OCI-LY1 (cell line): ENCODE data around the gene INHBC.
"Not testable (repeated sequence)": the region's sequence is repeated elsewhere in the genome, so short reads cannot be mapped to it uniquely, and the experiment has no call there.

Experiments used
- H2AFZ ChIP-seq: fragments of 200-600 bp; sonication (generic), shearing (Covaris generic); 2 replicates; pipeline ENCODE4 v1.6.0; 2014; ENCODE audit warnings: antibody characterized with exemption, mild to moderate bottlenecking, low read length
- H3F3A ChIP-seq: fragments of 200-600 bp; sonication (generic), shearing (Covaris generic); 2 replicates; pipeline ENCODE4 v1.6.0; 2014; ENCODE audit warnings: mild to moderate bottlenecking, antibody characterized with exemption, low read length, moderate library complexity; ENCODE audit not compliant: insufficient read depth
- H3K27ac ChIP-seq: fragments of 200-600 bp; sonication (generic); 2 replicates; pipeline ENCODE4 v1.5.1; 2014; ENCODE audit warnings: low read length, mixed run types, mild to moderate bottlenecking, low read depth; ENCODE audit not compliant: poor library complexity, severe bottlenecking
- H3K27me3 ChIP-seq: fragments of 200-600 bp; sonication (generic); 2 replicates; pipeline ENCODE4 v1.6.0; 2014; ENCODE audit warnings: antibody characterized with exemption, mild to moderate bottlenecking, low read length, moderate library complexity; ENCODE audit not compliant: insufficient read depth
- H3K36me3 ChIP-seq: fragments of 200-600 bp; sonication (generic); 2 replicates; pipeline ENCODE4 v1.6.1; 2014; ENCODE audit warnings: mild to moderate bottlenecking, antibody characterized with exemption, low read length, moderate library complexity, mixed read lengths; ENCODE audit not compliant: insufficient read depth
- H3K4me1 ChIP-seq: fragments of 200-600 bp; sonication (generic); 2 replicates; pipeline ENCODE4 v1.5.1; 2014; ENCODE audit warnings: mild to moderate bottlenecking, low read length, moderate library complexity; ENCODE audit not compliant: insufficient read depth, severe bottlenecking
- H3K4me2 ChIP-seq: fragments of 200-600 bp; sonication (generic), shearing (Covaris generic); 2 replicates; pipeline ENCODE4 v1.6.1; 2014; ENCODE audit warnings: low read length
- H3K4me3 ChIP-seq: fragments of 200-600 bp; sonication (generic); 2 replicates; pipeline ENCODE4 v1.5.1; 2014; ENCODE audit warnings: low read length, low read depth, mild to moderate bottlenecking, mixed read lengths; ENCODE audit not compliant: poor library complexity, severe bottlenecking
- H3K79me2 ChIP-seq: fragments of 200-600 bp; shearing (Covaris generic); 2 replicates; pipeline ENCODE4 v1.6.1; 2016; ENCODE audit warnings: mixed run types, low read length, mixed read lengths; ENCODE audit not compliant: insufficient read depth
- H3K9ac ChIP-seq: fragments of 200-600 bp; sonication (generic), shearing (Covaris generic); 2 replicates; pipeline ENCODE4 v1.6.1; 2014; ENCODE audit warnings: mild to moderate bottlenecking, low read length, mixed read lengths
- H3K9me2 ChIP-seq: fragments of 200-600 bp; sonication (generic), shearing (Covaris generic); 2 replicates; pipeline ENCODE4 v1.6.1; 2014; ENCODE audit warnings: low read depth, mild to moderate bottlenecking, low read length, mixed read lengths
- H3K9me3 ChIP-seq: fragments of 200-600 bp; shearing (Covaris generic); 2 replicates; pipeline ENCODE4 v1.6.1; 2014; ENCODE audit warnings: low read length, mixed read lengths
- H4K20me1 ChIP-seq: fragments of 200-600 bp; sonication (generic), shearing (Covaris generic); 2 replicates; pipeline ENCODE4 v1.6.0; 2016; ENCODE audit warnings: mild to moderate bottlenecking, low read length; ENCODE audit not compliant: insufficient read depth
- CTCF ChIP-seq: fragments of 200-600 bp; sonication (generic), shearing (Covaris generic); IDR thresholded peaks from 2 replicates; pipeline ENCODE4 v1.5.1; 2017; ENCODE audit warnings: mild to moderate bottlenecking, antibody characterized with exemption, low read length, moderate library complexity, mixed read lengths
- EZH2 ChIP-seq: fragments of 200-600 bp; sonication (generic), shearing (Covaris generic); IDR thresholded peaks from 2 replicates; pipeline ENCODE4 v1.8.0; 2017; ENCODE audit warnings: borderline replicate concordance, mixed run types, mild to moderate bottlenecking, antibody characterized with exemption, low read length, moderate library complexity, mixed read lengths

The INHBC gene

GRCh38 chr12:57489157-57489641, 54.6 kb downstream of the INHBC start:
- H3K27ac ChIP-seq, result no peak overlapping the region
- H3K4me1 ChIP-seq, result peaks cover 17% of the 10 kb centered on the region
- H4K20me1 ChIP-seq, result no peaks in the 10 kb centered on the region
- H3K9me2 ChIP-seq, result no peaks in the 10 kb centered on the region
- peak overlapping the region; percentile 92 for H3K4me2 ChIP-seq
- peaks cover 16% of the 10 kb centered on the region for H3K79me2 ChIP-seq
- no peak for TF ChIP-seq CTCF
- no peak for TF ChIP-seq EZH2
- no peak overlapping the region for H2AFZ ChIP-seq
- H3F3A ChIP-seq, result no peaks in the 10 kb centered on the region
- peak overlapping the region; percentile 97 for H3K4me3 ChIP-seq
- no peaks in the 10 kb centered on the region for H3K9me3 ChIP-seq
- H3K9ac ChIP-seq, result peak overlapping the region; percentile 98
- no peaks in the 10 kb centered on the region for H3K27me3 ChIP-seq
- peaks cover 46% of the 10 kb centered on the region for H3K36me3 ChIP-seq

- Histone ChIP-seq H3K4me1 (peaks cover 17% of the 10 kb centered on the region), H3F3A (no peaks in the 10 kb centered on the region), H3K9me3 (no peaks in the 10 kb centered on the region), H3K9me2 (no peaks in the 10 kb centered on the region), H4K20me1 (no peaks in the 10 kb centered on the region), H3K79me2 (peaks cover 16% of the 10 kb centered on the region), H3K27me3 (no peaks in the 10 kb centered on the region), H3K4me3 (no peak overlapping the region), H3K36me3 (peaks cover 47% of the 10 kb centered on the region), H3K4me2 (no peak overlapping the region), H2AFZ (no peak overlapping the region), H3K9ac (no peak overlapping the region), H3K27ac (no peak overlapping the region)
- no peak for TF ChIP-seq CTCF
- no peak for TF ChIP-seq EZH2
These were observed 55.5 kb downstream of the INHBC start for GRCh38 chr12:57490126-57490525.

GRCh38 chr12:57491393-57492280, 57.1 kb downstream of the INHBC start:
- Histone ChIP-seq H2AFZ (no peak overlapping the region), H3K9me2 (no peaks in the 10 kb centered on the region), H3K79me2 (peaks cover 16% of the 10 kb centered on the region), H3K4me1 (peaks cover 17% of the 10 kb centered on the region), H3K4me3 (no peak overlapping the region), H3K9me3 (no peaks in the 10 kb centered on the region), H3K27ac (no peak overlapping the region), H3K4me2 (no peak overlapping the region), H3F3A (no peaks in the 10 kb centered on the region), H4K20me1 (no peaks in the 10 kb centered on the region), H3K36me3 (peaks cover 60% of the 10 kb centered on the region), H3K27me3 (no peaks in the 10 kb centered on the region), H3K9ac (no peak overlapping the region)
- TF ChIP-seq EZH2, result no peak
- no peak for TF ChIP-seq CTCF

- H3K4me1 ChIP-seq, H3K27me3 ChIP-seq, H4K20me1 ChIP-seq, H3K4me2 ChIP-seq, H3F3A ChIP-seq, H3K79me2 ChIP-seq, H3K9me2 ChIP-seq, H2AFZ ChIP-seq, H3K9ac ChIP-seq, H3K9me3 ChIP-seq, H3K27ac ChIP-seq, H3K4me3 ChIP-seq: not testable (repeated sequence)
- peaks cover 78% of the 10 kb centered on the region for H3K36me3 ChIP-seq
These were observed 60.6 kb downstream of the INHBC start for GRCh38 chr12:57495051-57495701.
